OCI-LY7 (cell line): ENCODE data around the gene ZNF124. TPM values are rescaled to one million over a fixed set of nuclear protein-coding genes. Genes with fewer than 3 reads are reported as not detected.

Source experiments
- BruUV-seq: library from RNA; stranded (reverse); fragments of 400-500 nt; replicated peaks from 2 replicates; lab custom pipeline; 2021; lab: Mats Ljungman, UMichigan
- CTCF ChIA-PET: fragments of 300-600 bp; sonication (Branson Sonifier 250); formaldehyde crosslinking; loops from one replicate; lab custom pipeline; 2022; ENCODE audit warnings: antibody characterized with exemption; ENCODE audit not compliant: unreplicated experiment; lab: Charles Lee
- POLR2A ChIA-PET: fragments of 300-600 bp; sonication (Branson Sonifier 250); formaldehyde crosslinking; loops from one replicate; lab custom pipeline; 2022; ENCODE audit warnings: antibody characterized with exemption; lab: Charles Lee
- DNase-seq: peaks from one replicate; pipeline ENCODE4 v3.0.0-alpha.2; 2015; ENCODE audit warnings: low spot score
- H2AFZ ChIP-seq: fragments of 200-600 bp; sonication (generic), shearing (Covaris generic); 2 replicates; pipeline ENCODE4 v1.6.1; 2014; ENCODE audit warnings: mild to moderate bottlenecking, antibody characterized with exemption, low read length, moderate library complexity
- H3K27ac ChIP-seq: fragments of 200-600 bp; sonication (generic); 2 replicates; pipeline ENCODE4 v1.5.1; 2014; ENCODE audit warnings: mixed run types, low read depth, mild to moderate bottlenecking, moderate library complexity, low read length, inconsistent platforms; ENCODE audit not compliant: poor library complexity, severe bottlenecking
- H3K36me3 ChIP-seq: fragments of 200-600 bp; sonication (generic); 2 replicates; pipeline ENCODE4 v1.6.1; 2014; ENCODE audit warnings: mild to moderate bottlenecking, antibody characterized with exemption, low read length, moderate library complexity, mixed read lengths; ENCODE audit not compliant: insufficient read depth
- H3K4me1 ChIP-seq: fragments of 200-600 bp; sonication (generic); 2 replicates; pipeline ENCODE4 v1.5.1; 2014; ENCODE audit warnings: mild to moderate bottlenecking, low read length; ENCODE audit not compliant: insufficient read depth, poor library complexity, severe bottlenecking
- H3K4me2 ChIP-seq: fragments of 200-600 bp; sonication (generic); 2 replicates; pipeline ENCODE4 v1.6.1; 2014; ENCODE audit warnings: mild to moderate bottlenecking, low read length
- H3K4me3 ChIP-seq: fragments of 200-600 bp; sonication (generic); 2 replicates; pipeline ENCODE4 v1.5.1; 2014; ENCODE audit warnings: mild to moderate bottlenecking, low read depth, low read length; ENCODE audit not compliant: poor library complexity, severe bottlenecking
- H3K79me2 ChIP-seq: fragments of 200-600 bp; sonication (generic); 2 replicates; pipeline ENCODE4 v1.6.1; 2016; ENCODE audit warnings: low read depth, mild to moderate bottlenecking, low read length, moderate library complexity, mixed read lengths; ENCODE audit not compliant: insufficient read depth
- H3K9me2 ChIP-seq: fragments of 200-600 bp; sonication (generic); 2 replicates; pipeline ENCODE4 v1.6.1; 2016; ENCODE audit warnings: mild to moderate bottlenecking, low read length, mixed read lengths; ENCODE audit not compliant: insufficient read depth
- H3K9me3 ChIP-seq: fragments of 200-600 bp; sonication (generic); 2 replicates; pipeline ENCODE4 v1.6.1; 2014; ENCODE audit warnings: mild to moderate bottlenecking, mixed run types, low read length, mixed read lengths
- H4K20me1 ChIP-seq: fragments of 200-600 bp; sonication (generic); 2 replicates; pipeline ENCODE4 v1.6.1; 2014; ENCODE audit warnings: mild to moderate bottlenecking, antibody characterized with exemption, low read length, moderate library complexity, mixed read lengths; ENCODE audit not compliant: insufficient read depth
- CTCF ChIP-seq: fragments of 200-600 bp; sonication (generic); conservative IDR thresholded peaks from 2 replicates; pipeline ENCODE4 v1.5.1; 2014; ENCODE audit warnings: mild to moderate bottlenecking, antibody characterized with exemption, low read length, moderate library complexity, mixed read lengths
- EZH2phosphoT487 ChIP-seq: fragments of 200-600 bp; sonication (generic); IDR thresholded peaks from 2 replicates; pipeline ENCODE4 v1.6.1; 2018; ENCODE audit warnings: low read depth, borderline replicate concordance, mild to moderate bottlenecking, mixed run types, antibody characterized with exemption, low read length, moderate library complexity, mixed read lengths
- intact Hi-C: fragments of 100-400 bp; cut with micrococcal nuclease; formaldehyde crosslinking; loops from one replicate; pipeline ENCODE4 v1.10.0; 2022; ENCODE audit not compliant: unreplicated experiment
- total RNA-seq, 2 experiments: library from RNA; depleted of rRNA in 1 of 2; stranded (reverse); fragments of >200 nt in 1 of 2; shearing (Covaris generic) in 1 of 2; gene quantifications; 2 replicates each; pipeline ENCODE4 v1.2.3, GENCODE V29; 2014 to 2022

The ZNF124 gene
- total RNA-seq, 2 experiments from 2014 or later, result 29.0 to 33.3 TPM

- no peak overlapping the region for H3K4me2 ChIP-seq
- H2AFZ ChIP-seq, result no peak overlapping the region
- H3K4me3 ChIP-seq, result no peak overlapping the region
Measured at GRCh38 chr1:247112479-247112781, 59.4 kb downstream of the ZNF124 start.

GRCh38 chr1:247111700-247112478, 59.9 kb downstream of the ZNF124 start:
- intact Hi-C loops, result no loop called here
- no peak overlapping the region for H2AFZ ChIP-seq
- H3K36me3 ChIP-seq, result no peaks in the 10 kb centered on the region
- TF ChIP-seq CTCF (no peak), EZH2phosphoT487 (no peak)
- no peaks in the 10 kb centered on the region for H3K4me1 ChIP-seq
- no TSS peak for BruUV-seq
- H3K9me2 ChIP-seq, result no peaks in the 10 kb centered on the region
- ChIA-PET CTCF (no interaction called here), POLR2A (no interaction called here)
- H3K79me2 ChIP-seq, result no peaks in the 10 kb centered on the region
- H3K27ac ChIP-seq, result no peak overlapping the region
- no peaks in the 10 kb centered on the region for H3K9me3 ChIP-seq
- H3K4me3 ChIP-seq, result no peak overlapping the region
- no peaks in the 10 kb centered on the region for H4K20me1 ChIP-seq
- DNase-seq, result no peak
- H3K4me2 ChIP-seq, result no peak overlapping the region

More at GRCh38 chr1:247112479-247112781, 59.4 kb downstream of the ZNF124 start:
- ChIA-PET CTCF (no interaction called here), POLR2A (no interaction called here)
- DNase-seq, result no peak
- Histone ChIP-seq H3K79me2 (no peaks in the 10 kb centered on the region), H3K9me3 (no peaks in the 10 kb centered on the region), H3K36me3 (no peaks in the 10 kb centered on the region), H3K27ac (no peak overlapping the region), H3K9me2 (no peaks in the 10 kb centered on the region), H4K20me1 (no peaks in the 10 kb centered on the region), H3K4me1 (no peaks in the 10 kb centered on the region)
- BruUV-seq, result no TSS peak
- TF ChIP-seq EZH2phosphoT487 (no peak), CTCF (no peak)
- intact Hi-C loops, result no loop called here

GRCh38 chr1:247111259-247111699, 60.5 kb downstream of the ZNF124 start:
- Histone ChIP-seq H3K9me3 (no peaks in the 10 kb centered on the region), H2AFZ (no peak overlapping the region), H3K27ac (no peak overlapping the region), H3K79me2 (no peaks in the 10 kb centered on the region), H3K4me2 (no peak overlapping the region), H3K9me2 (no peaks in the 10 kb centered on the region), H3K36me3 (no peaks in the 10 kb centered on the region), H3K4me3 (no peak overlapping the region), H4K20me1 (no peaks in the 10 kb centered on the region), H3K4me1 (no peaks in the 10 kb centered on the region)
- no TSS peak for BruUV-seq
- intact Hi-C loops, result no loop called here
- no peak for DNase-seq
- ChIA-PET POLR2A (no interaction called here), CTCF (no interaction called here)
- TF ChIP-seq CTCF (no peak), EZH2phosphoT487 (no peak)
